HL-60 (cell line): Measurements from ENCODE around the gene KHSRP.
A peak's percentile ranks its signal among the peaks of the same experiment; 100 is the strongest.

ENCODE experiments used
- DNase-seq, 2 experiments: peaks; one replicate each; pipeline ENCODE4 v3.0.0-alpha.2; 2010 to 2020; ENCODE audit warnings: low read depth in 1 of 2, low spot score in 1 of 2
- H3K27ac ChIP-seq: fragments of 250-450 bp; sonication (Bioruptor Pico); replicated peaks from 2 replicates; pipeline ENCODE4 v1.5.1; 2020; ENCODE audit warnings: mild to moderate bottlenecking, moderate library complexity
- H3K27me3 ChIP-seq: fragments of 250-450 bp; sonication (Bioruptor Pico); 2 replicates; pipeline ENCODE4 v1.5.1; 2021; ENCODE audit warnings: mild to moderate bottlenecking, moderate library complexity; ENCODE audit not compliant: insufficient read depth, poor library complexity, severe bottlenecking
- H3K4me3 ChIP-seq: replicated peaks from 2 replicates; pipeline ENCODE4 v1.5.1; 2011; ENCODE audit warnings: mild to moderate bottlenecking, control low read depth, low read length; ENCODE audit not compliant: insufficient read depth
- CTCF ChIP-seq: IDR thresholded peaks from one replicate; pipeline ENCODE4 v1.5.1; 2011; ENCODE audit warnings: low read length, control low read depth, inconsistent platforms; ENCODE audit not compliant: insufficient read depth
- GABPA ChIP-seq: IDR thresholded peaks from 2 replicates; pipeline ENCODE4 v1.6.1; 2012; ENCODE audit warnings: low read depth
- POLR2AphosphoS5 ChIP-seq: IDR thresholded peaks from 2 replicates; pipeline ENCODE4 v1.6.1; 2012; ENCODE audit warnings: low read depth
- REST ChIP-seq: IDR thresholded peaks from 2 replicates; pipeline ENCODE4 v1.6.1; 2012; ENCODE audit warnings: low read depth; ENCODE audit not compliant: insufficient replicate concordance
- SPI1 ChIP-seq: IDR thresholded peaks from 2 replicates; pipeline ENCODE4 v1.6.1; 2012; ENCODE audit warnings: low read depth, mild to moderate bottlenecking, borderline replicate concordance
- long read RNA-seq: library from polyadenylated mRNA; unstranded; transcript quantifications from one replicate; pipeline ENCODE4 v2.0.0, GENCODE V29; 2020

KHSRP gene
- long read RNA-seq, partial matches to known transcripts, result 4 of 10 reads
- long read RNA-seq, other reads (novel, unspliced or antisense), result 6 of 10 reads

GRCh38 chr19:6424195-6424938, at the start of gene KHSRP:
Gene KHSRP (minus strand): TSS chr19:6424811. CDS start chr19:6424701, 110 bp downstream.
- H3K27me3 ChIP-seq, result no peaks in the 10 kb centered on the region
- peak within 1 kb of the TSS; percentile 73 for H3K27ac ChIP-seq
- H3K4me3 ChIP-seq, result peak within 1 kb of the TSS; percentile 93
- DNase-seq, result no peak
- TF ChIP-seq GABPA, result no peak
- peak; percentile 91 for TF ChIP-seq POLR2AphosphoS5

- H3K4me3 ChIP-seq, result no peak overlapping the region
Observed at GRCh38 chr19:6473647-6474046, 49.0 kb upstream of the KHSRP start.

GRCh38 chr19:6472713-6473112, 48.1 kb upstream of the KHSRP start:
- TF ChIP-seq GABPA (no peak), POLR2AphosphoS5 (no peak), SPI1 (no peak), CTCF (no peak), REST (no peak)
- H3K4me3 ChIP-seq, result no peak overlapping the region

More at GRCh38 chr19:6473647-6474046, 49.0 kb upstream of the KHSRP start:
- no peak for TF ChIP-seq CTCF
- no peak for TF ChIP-seq SPI1
- TF ChIP-seq POLR2AphosphoS5, result no peak
- no peak for TF ChIP-seq GABPA
- no peak for TF ChIP-seq REST
- H3K27me3 ChIP-seq, result no peaks in the 10 kb centered on the region
- DNase-seq, result no peak
- no peak overlapping the region for H3K27ac ChIP-seq

GRCh38 chr19:6471076-6471475, 46.5 kb upstream of the KHSRP start:
- TF ChIP-seq SPI1 (no peak), CTCF (no peak), POLR2AphosphoS5 (no peak), REST (no peak), GABPA (no peak)
- Histone ChIP-seq H3K27me3 (no peaks in the 10 kb centered on the region), H3K4me3 (no peak overlapping the region), H3K27ac (no peak overlapping the region)
- no peak for DNase-seq

More at GRCh38 chr19:6472713-6473112, 48.1 kb upstream of the KHSRP start:
- no peaks in the 10 kb centered on the region for H3K27me3 ChIP-seq
- no peak overlapping the region for H3K27ac ChIP-seq
- no peak for DNase-seq
